D721Med (cell line): Measurements from ENCODE around the gene PLCB3.

Source experiments
- DNase-seq: peaks from one replicate; pipeline ENCODE4 v3.0.0; 2011; ENCODE audit warnings: low spot score; ENCODE audit not compliant: insufficient read length
- FAIRE-seq: peaks from 2 replicates; lab custom pipeline; 2011; peaks lifted over from hg19 to GRCh38; lab: Jason Lieb, UNC
- CTCF ChIP-seq: IDR thresholded peaks from 2 replicates; pipeline ENCODE4 v1.5.1; 2012; ENCODE audit warnings: mild to moderate bottlenecking, control low read depth; ENCODE audit not compliant: insufficient read depth; ENCODE audit errors: missing control alignments

PLCB3 gene

GRCh38 chr11:64251016-64251752 lies at the start of gene PLCB3:
Gene PLCB3 (plus strand): TSS chr11:64251530. CDS start chr11:64251650, 120 bp downstream.
- FAIRE-seq, result no peak
- DNase-seq, result peak; percentile 89
- TF ChIP-seq CTCF, result peak; percentile 44

- FAIRE-seq, result no peak
- DNase-seq, result no peak
- TF ChIP-seq CTCF, result no peak
These were observed 49.8 kb upstream of the PLCB3 start for GRCh38 chr11:64201543-64201942.

GRCh38 chr11:64202992-64203391 lies 48.3 kb upstream of the PLCB3 start:
- TF ChIP-seq CTCF, result no peak
- FAIRE-seq, result no peak
- DNase-seq, result no peak

GRCh38 chr11:64203421-64204079 lies 47.8 kb upstream of the PLCB3 start:
- DNase-seq, result no peak
- no peak for FAIRE-seq
- TF ChIP-seq CTCF, result no peak

- FAIRE-seq, result no peak
These were observed 47.3 kb upstream of the PLCB3 start for GRCh38 chr11:64204080-64204440.

GRCh38 chr11:64204464-64204989 lies 46.8 kb upstream of the PLCB3 start:
- DNase-seq, result peak; percentile 94
- peak; percentile 93 for TF ChIP-seq CTCF
- FAIRE-seq, result no peak

More at GRCh38 chr11:64204080-64204440, 47.3 kb upstream of the PLCB3 start:
- no peak for TF ChIP-seq CTCF
- no peak for DNase-seq
